NCI-H2171 treated with DMSO at 0.1 percent for 48 hours (cell line): ENCODE results near the gene TMEM190.
"Not testable (repeated sequence)": the region's sequence is repeated elsewhere in the genome, so short reads cannot be mapped to it uniquely, and the experiment has no call there.

Experiments
- DNase-seq: peaks from one replicate; lab custom pipeline; 2025; lab: John Stamatoyannopoulos, UW

Gene TMEM190

DNA sequence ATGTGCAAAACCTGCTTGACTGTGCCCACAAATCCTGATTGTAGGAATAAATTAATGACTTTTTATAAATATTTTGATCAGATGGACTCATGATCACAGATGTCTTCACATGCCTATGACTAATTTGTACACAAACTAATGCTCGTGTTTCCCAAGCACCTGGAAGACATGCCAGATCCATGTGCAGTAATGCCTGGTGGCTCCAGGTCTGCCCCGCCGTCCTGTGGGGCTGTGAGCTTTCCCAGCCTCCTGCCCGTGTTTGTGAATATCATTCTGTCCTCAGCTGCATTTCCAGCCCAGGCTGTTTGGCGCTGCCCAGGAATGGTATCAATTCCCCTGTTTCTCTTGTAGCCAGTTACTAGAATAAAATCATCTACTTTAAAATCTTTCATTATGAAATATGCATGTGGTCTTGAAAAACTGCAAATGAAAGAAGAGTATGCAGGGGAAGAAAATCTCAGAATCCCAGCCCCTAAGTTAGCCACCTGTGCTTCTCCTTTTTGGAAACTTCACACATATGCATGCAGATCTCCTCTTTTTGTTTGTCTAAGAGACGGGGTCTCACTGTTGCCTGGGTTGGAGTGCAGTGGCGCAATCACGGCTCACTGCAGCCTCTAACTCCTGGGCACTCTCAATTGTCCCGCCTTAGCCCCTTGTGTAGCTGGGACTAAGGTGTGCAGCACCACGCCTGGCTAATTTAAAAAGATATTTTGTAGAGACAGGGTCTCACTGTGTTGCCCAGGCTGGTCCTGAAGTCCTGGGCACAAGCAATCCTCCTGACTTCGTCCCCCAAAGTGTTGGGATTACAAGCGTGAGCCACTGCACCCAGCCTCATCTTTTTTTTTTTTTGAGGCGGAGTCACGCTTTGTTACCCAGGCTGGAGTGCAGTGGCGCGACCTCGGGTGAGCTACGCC, 15.3 kb downstream of the TMEM190 start:
- no peak for DNase-seq

DNA sequence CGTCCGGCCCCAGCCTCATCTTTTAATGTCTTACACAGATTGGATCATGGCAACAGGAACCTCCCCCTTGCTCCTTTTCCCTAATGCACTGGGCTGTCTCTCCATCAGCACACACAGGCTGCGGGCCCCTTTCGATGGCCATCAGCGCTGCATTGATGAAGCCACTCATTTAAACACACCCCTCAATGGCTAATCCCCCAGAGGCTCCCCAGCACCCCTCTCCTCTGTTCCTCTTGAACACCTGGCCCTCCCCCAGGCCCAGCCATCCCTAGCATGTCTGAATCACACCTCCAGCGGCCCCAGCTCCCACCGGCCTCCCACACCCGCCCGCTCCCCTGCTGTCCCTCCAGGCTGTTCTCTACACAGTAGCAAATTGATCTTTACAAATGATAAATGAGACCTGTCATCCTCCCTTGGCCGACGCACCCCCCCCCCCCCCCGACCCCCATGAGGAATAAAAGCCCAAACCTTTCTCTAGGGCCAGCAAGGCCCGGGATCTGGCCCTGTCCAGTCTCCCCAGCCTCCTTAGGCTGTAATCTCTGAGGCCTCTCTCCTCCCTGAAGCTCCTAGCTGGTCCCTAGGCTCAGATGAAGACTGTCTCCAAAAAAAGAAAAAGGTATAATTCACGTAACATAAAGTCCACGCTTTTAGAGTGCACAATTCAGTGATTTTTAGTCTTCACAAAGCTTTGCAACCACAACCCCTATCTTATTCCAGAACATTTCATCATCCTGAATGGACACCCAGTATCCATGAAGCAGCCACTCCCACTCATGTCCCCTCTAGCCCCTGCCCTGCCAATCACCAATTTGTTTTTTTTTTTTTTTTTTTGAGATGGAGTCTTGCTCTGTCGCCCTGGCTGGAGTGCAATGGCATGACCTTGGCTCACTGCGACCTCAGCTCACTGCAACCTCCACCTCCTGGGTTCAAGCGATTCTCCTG, 16.5 kb downstream of the TMEM190 start:
- DNase-seq = no peak

DNA sequence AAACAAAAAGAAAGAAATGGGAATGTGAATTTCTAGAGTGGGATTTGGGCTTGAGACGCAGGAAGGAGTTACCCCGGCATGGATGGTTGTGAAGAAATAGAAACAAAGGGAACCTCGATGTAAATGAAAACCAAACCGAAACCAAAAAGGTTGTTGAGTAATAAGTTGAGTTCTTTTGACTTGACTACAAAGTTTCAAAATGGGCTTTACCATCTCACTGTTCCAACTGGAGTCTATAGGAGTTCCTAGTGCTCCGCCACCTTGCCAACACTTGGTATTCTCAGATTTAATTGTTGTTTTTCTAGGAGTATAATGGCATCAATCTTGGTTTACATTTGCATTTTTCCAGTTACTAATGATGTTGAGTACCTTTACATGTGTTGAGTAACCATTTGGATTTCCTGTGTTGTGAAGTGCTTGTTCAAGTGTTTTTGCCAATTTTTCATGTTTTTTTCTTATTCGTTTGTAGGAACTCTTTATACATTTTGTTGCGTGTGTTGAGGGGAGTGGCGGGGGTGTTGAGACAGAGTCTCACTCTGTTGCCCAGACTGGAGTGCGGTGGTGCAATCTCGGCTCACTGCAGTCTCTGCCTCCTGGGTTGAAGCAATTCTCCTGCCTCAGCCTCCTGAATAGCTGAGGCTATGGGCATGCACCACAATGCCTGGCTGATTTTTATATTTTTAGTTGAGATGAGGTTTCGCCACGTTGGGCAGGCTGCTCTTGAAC, 21.7 kb downstream of the TMEM190 start:
- DNase-seq = no peak

DNA sequence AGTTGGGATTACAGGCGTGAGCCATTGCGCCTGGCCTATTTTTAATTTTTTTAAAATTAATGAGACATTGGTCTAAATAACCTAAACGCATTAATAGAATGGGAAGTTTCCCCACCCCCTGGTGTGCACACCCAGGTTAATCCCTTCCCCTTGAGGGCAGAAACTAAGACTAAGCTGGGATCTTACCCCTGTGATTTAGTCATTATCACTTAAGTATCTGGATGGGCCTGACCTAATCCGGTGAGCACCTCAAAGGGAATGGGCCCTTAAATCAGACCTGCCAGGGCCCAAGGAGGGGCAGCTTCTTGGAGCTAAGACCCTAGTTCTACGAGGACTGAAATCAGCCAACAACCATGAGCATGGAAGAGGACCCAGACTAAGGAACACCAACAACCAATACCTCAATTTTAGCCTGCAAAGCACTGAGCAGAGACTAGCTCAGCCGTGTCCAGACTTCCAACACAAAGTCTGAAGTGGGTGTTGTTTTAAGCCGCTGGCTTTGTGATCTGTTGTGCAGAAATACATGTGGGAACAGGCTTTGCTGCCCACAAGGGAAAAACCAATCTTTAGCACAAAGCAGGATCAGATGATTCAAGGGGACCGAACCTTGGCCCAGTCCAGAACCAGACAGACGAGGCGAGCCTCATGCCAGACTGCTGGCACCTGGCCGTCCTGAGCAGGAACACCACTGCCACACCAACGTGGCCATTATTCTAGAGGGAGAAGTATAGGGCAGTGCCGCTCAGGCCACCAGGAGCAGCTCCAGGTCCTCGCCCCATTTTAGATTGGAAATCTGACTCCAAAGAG, 23.9 kb downstream of the TMEM190 start:
- DNase-seq = no peak

- DNase-seq = not testable (repeated sequence)
Observed at GRCh38 chr19:55401390-55401789, 24.8 kb downstream of the TMEM190 start.

- no peak for DNase-seq
Observed at GRCh38 chr19:55402509-55402908, 25.9 kb downstream of the TMEM190 start.

GRCh38 chr19:55405638-55406037, 29.0 kb downstream of the TMEM190 start:
- DNase-seq = no peak

- DNase-seq = no peak
Observed at GRCh38 chr19:55406091-55406825, 29.6 kb downstream of the TMEM190 start.

GRCh38 chr19:55406826-55407549, 30.4 kb downstream of the TMEM190 start:
- DNase-seq = no peak

DNA sequence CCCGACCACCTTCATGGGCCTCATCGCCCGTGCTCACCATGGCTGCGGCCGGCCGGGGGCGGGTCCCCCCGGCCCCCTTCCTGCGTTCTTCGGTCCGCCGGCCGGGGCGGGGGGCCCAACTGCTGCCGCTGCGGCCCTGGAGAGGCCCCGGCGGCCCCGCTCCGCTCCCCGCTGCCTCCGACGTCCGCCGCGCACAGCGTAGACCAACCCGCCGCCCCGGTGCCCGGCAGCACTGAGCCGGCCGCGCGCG, 30.8 kb downstream of the TMEM190 start, which contains the start of gene UBE2S:
TSS of gene UBE2S (minus strand) at position 239 of the 250 bp plus-strand sequence. CDS start at position 40, 199 bp downstream.
- DNase-seq = not testable (repeated sequence)

DNA sequence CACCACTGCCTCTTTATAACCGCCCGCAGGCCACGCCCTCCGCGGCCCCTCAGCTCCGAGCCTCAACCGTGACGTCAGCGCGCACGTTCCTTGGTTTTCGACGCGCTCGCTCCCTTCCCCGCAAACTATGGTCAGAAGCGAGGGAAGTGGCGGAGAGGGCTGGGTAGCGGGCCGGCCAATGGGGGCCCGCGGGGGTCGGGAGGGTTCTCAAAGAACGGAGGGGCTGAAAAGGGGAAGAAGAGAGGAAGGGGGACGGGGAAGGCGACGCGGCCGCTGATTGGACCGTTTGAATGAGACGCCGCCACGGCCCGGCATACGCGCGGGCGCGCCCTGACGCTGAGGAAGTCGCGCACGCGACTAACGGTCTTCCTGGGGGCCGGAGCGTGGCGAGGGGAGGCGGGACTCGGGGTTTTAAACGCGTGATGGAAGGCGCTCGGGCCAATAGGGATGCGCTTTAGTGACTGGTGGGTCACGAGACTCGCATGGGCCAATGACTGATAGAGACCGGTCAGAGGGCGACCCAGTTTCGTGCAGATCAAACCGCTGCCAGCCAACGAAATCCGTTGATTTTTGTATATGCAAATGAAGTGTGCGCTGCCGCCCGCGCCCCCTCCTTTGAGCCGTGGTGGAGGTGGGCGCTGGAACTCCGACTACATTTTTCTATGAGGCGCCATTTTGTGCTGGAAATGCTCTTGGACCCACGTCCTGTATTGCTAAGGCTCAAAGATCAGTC, 31.3 kb downstream of the TMEM190 start:
- peak; percentile 99 for DNase-seq

DNA sequence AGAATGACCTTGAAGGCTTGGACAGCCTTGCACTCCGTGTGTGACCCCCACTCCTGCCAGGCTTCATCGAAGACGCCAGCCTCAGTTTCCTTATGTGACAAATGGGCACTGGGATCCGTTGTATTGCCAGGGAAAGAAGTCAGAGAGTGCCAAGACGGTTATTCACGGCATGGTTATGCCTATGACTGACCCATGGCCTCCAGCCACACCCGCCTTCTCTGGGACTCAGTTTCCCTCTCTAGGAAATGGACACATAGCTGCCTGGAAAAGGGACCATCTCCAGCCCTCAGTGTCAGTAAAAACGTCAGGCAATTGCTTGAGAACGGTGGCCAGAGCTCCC, 31.9 kb downstream of the TMEM190 start:
- DNase-seq = no peak

DNA sequence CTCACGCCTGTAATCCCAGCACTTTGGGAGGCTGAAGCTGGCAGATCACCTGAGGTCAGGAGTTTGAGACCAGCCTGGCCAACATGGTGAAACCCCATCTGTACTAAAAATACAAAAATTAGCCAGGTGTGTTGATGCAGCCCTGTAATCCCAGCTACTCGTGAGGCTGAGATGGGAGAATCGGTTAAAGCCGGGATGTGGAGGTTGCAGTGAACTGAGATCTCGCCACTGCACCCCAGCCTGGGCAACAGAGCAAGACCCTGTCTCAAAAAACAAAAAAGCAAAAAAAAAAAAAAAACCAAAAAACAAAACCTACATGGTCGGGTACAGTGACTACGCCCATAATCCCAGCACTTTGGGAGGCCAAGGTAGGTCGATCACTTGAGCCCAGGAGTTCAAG, 32.6 kb downstream of the TMEM190 start:
- not testable (repeated sequence) for DNase-seq

GRCh38 chr19:55410168-55410567, 33.5 kb downstream of the TMEM190 start:
- DNase-seq = no peak

DNA sequence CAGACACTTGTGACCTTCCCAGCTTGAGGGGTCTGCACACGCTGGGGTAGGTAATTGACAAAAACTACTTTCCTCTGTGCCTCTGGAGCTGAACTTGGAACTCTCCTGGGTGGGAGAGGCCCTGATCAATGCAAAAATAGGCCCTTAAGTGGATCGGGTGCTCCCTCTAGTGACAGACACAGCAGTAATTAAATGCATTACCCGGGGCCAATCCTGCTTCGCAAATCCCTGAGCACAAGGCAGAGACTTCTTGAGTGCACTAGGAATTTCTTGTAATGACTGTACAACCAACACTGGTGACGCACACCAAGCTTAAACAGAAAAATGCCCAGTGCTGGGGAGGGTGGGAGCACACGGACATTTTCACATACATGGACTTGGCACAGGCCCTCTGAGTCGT, 41.6 kb downstream of the TMEM190 start:
- DNase-seq = peak; percentile 74

DNA sequence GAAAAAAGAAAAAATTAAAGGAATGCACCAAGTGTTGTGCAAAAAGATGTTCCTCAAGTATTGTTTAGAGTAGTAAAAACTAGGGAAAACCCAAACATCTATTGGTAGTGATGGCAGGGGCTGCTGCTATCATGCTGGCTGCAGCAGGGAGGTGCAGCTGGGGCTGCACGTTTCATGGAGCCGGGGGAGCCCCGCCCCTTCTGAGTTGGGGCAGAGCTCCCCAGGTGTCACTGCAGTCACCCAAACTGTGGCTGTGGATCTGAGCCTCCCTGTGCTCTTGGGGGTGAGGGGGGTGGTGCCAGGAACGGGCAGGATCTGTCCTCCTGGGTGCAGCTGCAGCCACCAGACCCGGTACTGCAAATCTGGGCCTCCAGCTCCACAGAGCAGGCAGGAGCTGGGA, 42.5 kb downstream of the TMEM190 start:
- no peak for DNase-seq

GRCh38 chr19:55419624-55420236, 43.1 kb downstream of the TMEM190 start:
- DNase-seq = no peak

DNA sequence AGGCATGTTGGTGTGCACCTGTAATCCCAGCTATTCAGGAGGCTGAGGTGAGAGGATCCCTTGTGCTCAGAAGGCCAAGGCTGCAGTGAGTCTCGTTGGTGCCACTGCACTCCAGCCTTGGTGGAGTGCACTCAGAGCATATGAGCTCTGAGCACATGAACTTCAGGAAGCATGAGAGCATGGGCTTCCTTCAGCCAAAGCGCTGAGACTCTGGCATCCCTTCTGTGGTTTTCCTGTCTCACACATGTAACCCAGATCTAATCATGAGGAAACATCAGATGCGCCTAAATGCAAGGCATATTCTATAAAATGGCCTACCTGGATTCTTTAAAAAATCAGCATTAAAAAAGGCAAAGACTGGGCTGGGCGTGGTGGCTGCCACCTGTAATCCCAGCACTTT, 44.7 kb downstream of the TMEM190 start:
- DNase-seq = not testable (repeated sequence)
